Vagina (tissue), 2 donors: Measurements from ENCODE around the gene PIEZO2. TPM values are rescaled to one million over a fixed set of nuclear protein-coding genes. Genes with fewer than 3 reads are reported as not detected.

Experiments used
- DNase-seq, 2 donors: peaks; one replicate each; pipeline ENCODE4 v3.0.0-alpha.2; 2017; ENCODE audit errors: extremely low spot score in 2 of 2
- H3K27ac ChIP-seq: fragments of 200-600 bp; sonication (generic); one replicate; pipeline ENCODE4 v1.5.1; 2019
- H3K27me3 ChIP-seq: fragments of 200-600 bp; sonication (generic); one replicate; pipeline ENCODE4 v1.5.1; 2019
- H3K36me3 ChIP-seq, 2 donors: fragments of 200-600 bp; sonication (generic); one replicate each; pipeline ENCODE4 v1.5.1; 2017 to 2019
- H3K4me1 ChIP-seq: fragments of 200-600 bp; sonication (generic); one replicate; pipeline ENCODE4 v1.5.1; 2019
- H3K4me3 ChIP-seq, 2 donors: fragments of 200-600 bp; sonication (generic); 1 replicate in 1 of 2; 2 replicates in 1 of 2; pipeline ENCODE4 v1.5.1; 2016 to 2019
- H3K9me3 ChIP-seq: fragments of 200-600 bp; sonication (generic); one replicate; pipeline ENCODE4 v1.5.1; 2019
- CTCF ChIP-seq, 3 experiments: fragments of 450-650 bp in 2 of 3; fragments of 200-600 bp in 1 of 3; sonication (generic) in 1 of 3; IDR thresholded peaks; one replicate each; pipeline ENCODE4 v1.5.1; 2017 to 2019; ENCODE audit warnings: antibody characterized with exemption in 3 of 3, mild to moderate bottlenecking in 2 of 3, moderate library complexity in 2 of 3
- POLR2A ChIP-seq, 2 donors: fragments of 450-650 bp; IDR thresholded peaks; one replicate each; pipeline ENCODE4 v1.6.1; 2017; ENCODE audit warnings: antibody characterized with exemption in 2 of 2, mild to moderate bottlenecking in 2 of 2, moderate library complexity in 2 of 2
- POLR2AphosphoS5 ChIP-seq, 2 donors: sonication (generic); formaldehyde crosslinking; IDR thresholded peaks; one replicate each; pipeline ENCODE4 v1.9.0; 2017; ENCODE audit warnings: antibody characterized with exemption in 2 of 2, mild to moderate bottlenecking in 2 of 2, low read depth in 1 of 2; ENCODE audit not compliant: insufficient read depth in 1 of 2
- intact Hi-C: fragments of 100-400 bp; cut with DNase I; formaldehyde crosslinking; loops from one replicate; pipeline ENCODE4 v1.15.1; 2023
- total RNA-seq: library from RNA; depleted of rRNA; stranded (reverse); fragments of >200 nt; gene quantifications from one replicate; pipeline ENCODE4 v1.2.3, GENCODE V29; 2016

PIEZO2 gene
- total RNA-seq, 1 donor from 2014 or later: 5.9 TPM

- TF ChIP-seq CTCF (IDR thresholded peaks at IDR 0.05): no peak
- TF ChIP-seq POLR2AphosphoS5 (IDR thresholded peaks at IDR 0.05; ENCODE audit: insufficient read depth in 1 of 2, low read depth in 1 of 2): no peak
- TF ChIP-seq POLR2A (IDR thresholded peaks at IDR 0.05): no peak
- intact Hi-C loops: no loop called here
- H3K9me3 ChIP-seq: no peaks in the 10 kb centered on the region
- no peaks in the 10 kb centered on the region for H3K27me3 ChIP-seq
- no peaks in the 10 kb centered on the region for H3K4me1 ChIP-seq
- no peaks in the 10 kb centered on the region for H3K36me3 ChIP-seq
- no peak for DNase-seq
- no peak overlapping the region for H3K27ac ChIP-seq
- H3K4me3 ChIP-seq: no peak overlapping the region
These were observed 271.4 kb downstream of the PIEZO2 start for GRCh38 chr18:10877987-10878386.

GRCh38 chr18:10875811-10876210, 273.6 kb downstream of the PIEZO2 start:
- Histone ChIP-seq H3K36me3 (no peaks in the 10 kb centered on the region), H3K27ac (no peak overlapping the region), H3K4me1 (no peaks in the 10 kb centered on the region), H3K4me3 (no peak overlapping the region), H3K27me3 (no peaks in the 10 kb centered on the region), H3K9me3 (no peaks in the 10 kb centered on the region)
- intact Hi-C loops: no loop called here
- no peak for TF ChIP-seq POLR2A (IDR thresholded peaks at IDR 0.05)
- no peak for TF ChIP-seq CTCF (IDR thresholded peaks at IDR 0.05)
- TF ChIP-seq POLR2AphosphoS5 (IDR thresholded peaks at IDR 0.05; ENCODE audit: insufficient read depth in 1 of 2, low read depth in 1 of 2): no peak
- no peak for DNase-seq

- DNase-seq: no peak
- Histone ChIP-seq H3K9me3 (no peaks in the 10 kb centered on the region), H3K4me3 (no peak overlapping the region), H3K27ac (no peak overlapping the region), H3K27me3 (no peaks in the 10 kb centered on the region), H3K4me1 (no peaks in the 10 kb centered on the region), H3K36me3 (no peaks in the 10 kb centered on the region)
- intact Hi-C loops: no loop called here
- TF ChIP-seq CTCF (IDR thresholded peaks at IDR 0.05) (no peak), POLR2A (IDR thresholded peaks at IDR 0.05) (no peak), POLR2AphosphoS5 (IDR thresholded peaks at IDR 0.05; ENCODE audit: insufficient read depth in 1 of 2, low read depth in 1 of 2) (no peak)
These were observed 277.1 kb downstream of the PIEZO2 start for GRCh38 chr18:10872304-10872703.

- Histone ChIP-seq H3K27ac (no peak overlapping the region), H3K9me3 (no peaks in the 10 kb centered on the region), H3K4me3 (no peak overlapping the region), H3K36me3 (no peaks in the 10 kb centered on the region), H3K4me1 (no peaks in the 10 kb centered on the region), H3K27me3 (no peaks in the 10 kb centered on the region)
- no peak for TF ChIP-seq POLR2AphosphoS5 (IDR thresholded peaks at IDR 0.05; ENCODE audit: insufficient read depth in 1 of 2, low read depth in 1 of 2)
- TF ChIP-seq POLR2A (IDR thresholded peaks at IDR 0.05): no peak
- TF ChIP-seq CTCF (IDR thresholded peaks at IDR 0.05): no peak
- intact Hi-C loops: no loop called here
- DNase-seq: no peak
These were observed 284.6 kb downstream of the PIEZO2 start for GRCh38 chr18:10864722-10865121.

- Histone ChIP-seq H3K9me3 (no peaks in the 10 kb centered on the region), H3K27me3 (no peaks in the 10 kb centered on the region), H3K4me1 (no peaks in the 10 kb centered on the region), H3K27ac (no peak overlapping the region), H3K4me3 (no peak overlapping the region), H3K36me3 (no peaks in the 10 kb centered on the region)
- DNase-seq: no peak
- intact Hi-C loops: no loop called here
- TF ChIP-seq POLR2A (IDR thresholded peaks at IDR 0.05) (no peak), POLR2AphosphoS5 (IDR thresholded peaks at IDR 0.05; ENCODE audit: insufficient read depth in 1 of 2, low read depth in 1 of 2) (no peak), CTCF (IDR thresholded peaks at IDR 0.05) (no peak)
These were observed 286.3 kb downstream of the PIEZO2 start for GRCh38 chr18:10863026-10863425.
